HL-60 (cell line): ENCODE results near the gene FOXP1.

ENCODE experiments used
- DNase-seq, 2 experiments: peaks; one replicate each; pipeline ENCODE4 v3.0.0-alpha.2; 2010 to 2020; ENCODE audit warnings: low read depth in 1 of 2, low spot score in 1 of 2
- H3K27ac ChIP-seq: fragments of 250-450 bp; sonication (Bioruptor Pico); replicated peaks from 2 replicates; pipeline ENCODE4 v1.5.1; 2020; ENCODE audit warnings: mild to moderate bottlenecking, moderate library complexity
- H3K27me3 ChIP-seq: fragments of 250-450 bp; sonication (Bioruptor Pico); 2 replicates; pipeline ENCODE4 v1.5.1; 2021; ENCODE audit warnings: mild to moderate bottlenecking, moderate library complexity; ENCODE audit not compliant: insufficient read depth, poor library complexity, severe bottlenecking
- H3K4me3 ChIP-seq: replicated peaks from 2 replicates; pipeline ENCODE4 v1.5.1; 2011; ENCODE audit warnings: mild to moderate bottlenecking, control low read depth, low read length; ENCODE audit not compliant: insufficient read depth
- GABPA ChIP-seq: IDR thresholded peaks from 2 replicates; pipeline ENCODE4 v1.6.1; 2012; ENCODE audit warnings: low read depth
- POLR2AphosphoS5 ChIP-seq: IDR thresholded peaks from 2 replicates; pipeline ENCODE4 v1.6.1; 2012; ENCODE audit warnings: low read depth
- SPI1 ChIP-seq: IDR thresholded peaks from 2 replicates; pipeline ENCODE4 v1.6.1; 2012; ENCODE audit warnings: low read depth, mild to moderate bottlenecking, borderline replicate concordance
- TF ChIP-seq, protein P1 (sequence below): IDR thresholded peaks from one replicate; pipeline ENCODE4 v1.5.1; 2011; ENCODE audit warnings: low read length, control low read depth, inconsistent platforms; ENCODE audit not compliant: insufficient read depth
- TF ChIP-seq, protein P2 (sequence below): IDR thresholded peaks from 2 replicates; pipeline ENCODE4 v1.6.1; 2012; ENCODE audit warnings: low read depth; ENCODE audit not compliant: insufficient replicate concordance

Gene FOXP1

GRCh38 chr3:71208211-71209095, 375.1 kb downstream of the FOXP1 start:
- peak in 1 of 2 experiments; percentile 9 for DNase-seq
- Histone ChIP-seq H3K27ac (peak overlapping the region; percentile 8; the same call in 1 of the 2 replicates), H3K4me3 (no peak overlapping the region), H3K27me3 (no peaks in the 10 kb centered on the region)
- TF ChIP-seq GABPA, result no peak
- TF ChIP-seq, protein P1, sequence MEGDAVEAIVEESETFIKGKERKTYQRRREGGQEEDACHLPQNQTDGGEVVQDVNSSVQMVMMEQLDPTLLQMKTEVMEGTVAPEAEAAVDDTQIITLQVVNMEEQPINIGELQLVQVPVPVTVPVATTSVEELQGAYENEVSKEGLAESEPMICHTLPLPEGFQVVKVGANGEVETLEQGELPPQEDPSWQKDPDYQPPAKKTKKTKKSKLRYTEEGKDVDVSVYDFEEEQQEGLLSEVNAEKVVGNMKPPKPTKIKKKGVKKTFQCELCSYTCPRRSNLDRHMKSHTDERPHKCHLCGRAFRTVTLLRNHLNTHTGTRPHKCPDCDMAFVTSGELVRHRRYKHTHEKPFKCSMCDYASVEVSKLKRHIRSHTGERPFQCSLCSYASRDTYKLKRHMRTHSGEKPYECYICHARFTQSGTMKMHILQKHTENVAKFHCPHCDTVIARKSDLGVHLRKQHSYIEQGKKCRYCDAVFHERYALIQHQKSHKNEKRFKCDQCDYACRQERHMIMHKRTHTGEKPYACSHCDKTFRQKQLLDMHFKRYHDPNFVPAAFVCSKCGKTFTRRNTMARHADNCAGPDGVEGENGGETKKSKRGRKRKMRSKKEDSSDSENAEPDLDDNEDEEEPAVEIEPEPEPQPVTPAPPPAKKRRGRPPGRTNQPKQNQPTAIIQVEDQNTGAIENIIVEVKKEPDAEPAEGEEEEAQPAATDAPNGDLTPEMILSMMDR, result no peak
- no peak for TF ChIP-seq POLR2AphosphoS5
- peak; percentile 14; the same call in 1 of the 2 replicates for TF ChIP-seq SPI1
- TF ChIP-seq, protein P2, sequence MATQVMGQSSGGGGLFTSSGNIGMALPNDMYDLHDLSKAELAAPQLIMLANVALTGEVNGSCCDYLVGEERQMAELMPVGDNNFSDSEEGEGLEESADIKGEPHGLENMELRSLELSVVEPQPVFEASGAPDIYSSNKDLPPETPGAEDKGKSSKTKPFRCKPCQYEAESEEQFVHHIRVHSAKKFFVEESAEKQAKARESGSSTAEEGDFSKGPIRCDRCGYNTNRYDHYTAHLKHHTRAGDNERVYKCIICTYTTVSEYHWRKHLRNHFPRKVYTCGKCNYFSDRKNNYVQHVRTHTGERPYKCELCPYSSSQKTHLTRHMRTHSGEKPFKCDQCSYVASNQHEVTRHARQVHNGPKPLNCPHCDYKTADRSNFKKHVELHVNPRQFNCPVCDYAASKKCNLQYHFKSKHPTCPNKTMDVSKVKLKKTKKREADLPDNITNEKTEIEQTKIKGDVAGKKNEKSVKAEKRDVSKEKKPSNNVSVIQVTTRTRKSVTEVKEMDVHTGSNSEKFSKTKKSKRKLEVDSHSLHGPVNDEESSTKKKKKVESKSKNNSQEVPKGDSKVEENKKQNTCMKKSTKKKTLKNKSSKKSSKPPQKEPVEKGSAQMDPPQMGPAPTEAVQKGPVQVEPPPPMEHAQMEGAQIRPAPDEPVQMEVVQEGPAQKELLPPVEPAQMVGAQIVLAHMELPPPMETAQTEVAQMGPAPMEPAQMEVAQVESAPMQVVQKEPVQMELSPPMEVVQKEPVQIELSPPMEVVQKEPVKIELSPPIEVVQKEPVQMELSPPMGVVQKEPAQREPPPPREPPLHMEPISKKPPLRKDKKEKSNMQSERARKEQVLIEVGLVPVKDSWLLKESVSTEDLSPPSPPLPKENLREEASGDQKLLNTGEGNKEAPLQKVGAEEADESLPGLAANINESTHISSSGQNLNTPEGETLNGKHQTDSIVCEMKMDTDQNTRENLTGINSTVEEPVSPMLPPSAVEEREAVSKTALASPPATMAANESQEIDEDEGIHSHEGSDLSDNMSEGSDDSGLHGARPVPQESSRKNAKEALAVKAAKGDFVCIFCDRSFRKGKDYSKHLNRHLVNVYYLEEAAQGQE, result no peak

- Histone ChIP-seq H3K27ac (0 out of 2 replicates have a peak overlapping the region, but pooled peaks have one; percentile 8), H3K27me3 (no peaks in the 10 kb centered on the region), H3K4me3 (no peak overlapping the region)
- DNase-seq, result no peak
- TF ChIP-seq GABPA (no peak), POLR2AphosphoS5 (no peak), SPI1 (no peak)
- TF ChIP-seq, protein P1, result no peak
- TF ChIP-seq, protein P2, result no peak
Measured at GRCh38 chr3:71207632-71208031, 375.9 kb downstream of the FOXP1 start.

DNA sequence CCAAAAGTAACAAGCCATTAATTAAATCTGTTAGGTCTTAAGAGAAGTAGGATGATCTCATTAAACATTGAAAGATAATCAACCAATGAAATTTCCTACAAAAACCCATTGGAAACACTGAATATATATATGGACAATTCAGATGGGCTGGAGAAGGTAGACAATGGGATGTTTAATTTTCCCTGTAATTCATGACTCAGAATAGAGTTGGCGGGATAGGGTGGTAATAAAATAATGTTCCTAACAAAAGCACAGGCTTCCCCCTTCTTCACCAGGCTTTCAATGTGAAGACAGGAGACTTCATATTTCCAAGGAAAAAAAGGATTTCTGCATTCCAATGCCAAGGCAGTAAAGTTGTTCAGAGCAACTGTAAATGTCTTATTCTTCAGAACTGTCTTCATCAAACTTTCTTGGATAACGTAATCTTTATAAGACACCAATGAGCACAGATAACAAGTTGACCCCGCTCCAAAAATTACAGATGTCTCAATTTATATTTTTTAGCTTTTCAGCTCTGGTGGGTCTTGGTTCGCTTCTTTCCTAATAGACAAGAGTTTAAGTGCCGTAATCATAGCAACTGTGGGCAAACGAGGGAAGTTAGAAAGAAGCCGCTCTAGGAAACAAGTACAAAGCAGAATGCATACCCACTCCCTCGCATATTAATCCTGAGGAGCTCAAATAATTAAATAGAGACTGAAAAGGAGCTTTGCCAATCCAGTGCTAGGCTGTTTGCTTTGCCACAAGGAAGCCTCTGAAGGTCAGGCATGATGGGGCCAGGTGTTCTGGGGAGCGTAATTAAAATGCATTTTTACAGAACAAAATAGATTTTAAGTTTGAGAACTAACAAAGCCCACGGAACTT, 377.0 kb downstream of the FOXP1 start:
- Histone ChIP-seq H3K27ac (no peak overlapping the region), H3K4me3 (no peak overlapping the region), H3K27me3 (no peaks in the 10 kb centered on the region)
- DNase-seq, result no peak
- TF ChIP-seq POLR2AphosphoS5, result no peak
- TF ChIP-seq, protein P1, result no peak
- no peak for TF ChIP-seq GABPA
- TF ChIP-seq SPI1, result no peak
- TF ChIP-seq, protein P2, result no peak
